ENCODE results near the gene PCP2.

PCP2 gene

DNA sequence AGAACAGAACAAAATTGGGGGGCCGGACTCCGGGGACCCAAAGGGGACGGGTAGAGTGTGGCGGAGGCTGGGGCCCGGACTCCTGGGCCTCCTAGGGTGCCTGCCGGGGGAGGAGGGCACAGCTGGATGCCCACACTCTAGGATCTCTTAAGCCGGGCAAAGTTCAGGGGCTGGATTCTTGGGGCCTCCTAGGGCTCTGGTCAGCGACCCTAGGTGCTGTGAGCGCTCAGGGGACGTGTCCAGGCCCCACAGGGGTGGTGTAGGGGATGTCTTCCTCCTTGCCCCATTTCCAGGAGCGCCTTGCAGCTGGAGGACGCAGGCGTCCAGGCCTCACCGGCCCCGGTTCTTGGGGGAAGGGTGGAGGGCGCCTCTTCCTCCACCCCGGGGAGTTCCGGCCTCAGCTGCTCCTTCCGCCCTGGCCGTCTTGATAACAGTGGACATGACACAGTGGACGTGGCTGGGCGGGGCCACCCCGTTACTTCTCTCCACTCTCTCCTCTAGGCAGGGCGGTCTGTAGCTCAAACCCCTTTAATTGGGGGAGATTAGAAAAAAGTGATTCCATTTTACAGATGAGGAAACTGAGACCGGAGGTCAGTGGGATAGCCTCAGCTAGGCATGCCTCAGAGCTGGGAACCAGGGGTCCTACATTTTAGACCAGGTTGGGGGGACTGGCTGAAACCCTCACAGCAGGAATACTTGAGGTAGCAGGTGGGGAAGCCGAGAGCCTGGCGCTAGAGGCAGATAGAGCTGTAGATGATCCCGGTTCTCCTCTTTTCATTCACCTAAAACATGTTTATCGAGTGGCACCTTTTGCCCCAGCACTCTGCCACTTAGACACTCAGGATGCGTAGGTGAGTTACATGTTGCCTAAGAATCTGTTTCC is 4.1 kb upstream of the PCP2 start:
- H3K4me3 ChIP-seq (ENCODE audit: low read length): peak overlapping the region; percentile 8; the same call in 1 of the 2 replicates
- TF ChIP-seq, protein P1, sequence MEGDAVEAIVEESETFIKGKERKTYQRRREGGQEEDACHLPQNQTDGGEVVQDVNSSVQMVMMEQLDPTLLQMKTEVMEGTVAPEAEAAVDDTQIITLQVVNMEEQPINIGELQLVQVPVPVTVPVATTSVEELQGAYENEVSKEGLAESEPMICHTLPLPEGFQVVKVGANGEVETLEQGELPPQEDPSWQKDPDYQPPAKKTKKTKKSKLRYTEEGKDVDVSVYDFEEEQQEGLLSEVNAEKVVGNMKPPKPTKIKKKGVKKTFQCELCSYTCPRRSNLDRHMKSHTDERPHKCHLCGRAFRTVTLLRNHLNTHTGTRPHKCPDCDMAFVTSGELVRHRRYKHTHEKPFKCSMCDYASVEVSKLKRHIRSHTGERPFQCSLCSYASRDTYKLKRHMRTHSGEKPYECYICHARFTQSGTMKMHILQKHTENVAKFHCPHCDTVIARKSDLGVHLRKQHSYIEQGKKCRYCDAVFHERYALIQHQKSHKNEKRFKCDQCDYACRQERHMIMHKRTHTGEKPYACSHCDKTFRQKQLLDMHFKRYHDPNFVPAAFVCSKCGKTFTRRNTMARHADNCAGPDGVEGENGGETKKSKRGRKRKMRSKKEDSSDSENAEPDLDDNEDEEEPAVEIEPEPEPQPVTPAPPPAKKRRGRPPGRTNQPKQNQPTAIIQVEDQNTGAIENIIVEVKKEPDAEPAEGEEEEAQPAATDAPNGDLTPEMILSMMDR (conservative IDR thresholded peaks at IDR 0.05; ENCODE audit: low read length): no peak
- no peak for DNase-seq (ENCODE audit: low read depth)

DNA sequence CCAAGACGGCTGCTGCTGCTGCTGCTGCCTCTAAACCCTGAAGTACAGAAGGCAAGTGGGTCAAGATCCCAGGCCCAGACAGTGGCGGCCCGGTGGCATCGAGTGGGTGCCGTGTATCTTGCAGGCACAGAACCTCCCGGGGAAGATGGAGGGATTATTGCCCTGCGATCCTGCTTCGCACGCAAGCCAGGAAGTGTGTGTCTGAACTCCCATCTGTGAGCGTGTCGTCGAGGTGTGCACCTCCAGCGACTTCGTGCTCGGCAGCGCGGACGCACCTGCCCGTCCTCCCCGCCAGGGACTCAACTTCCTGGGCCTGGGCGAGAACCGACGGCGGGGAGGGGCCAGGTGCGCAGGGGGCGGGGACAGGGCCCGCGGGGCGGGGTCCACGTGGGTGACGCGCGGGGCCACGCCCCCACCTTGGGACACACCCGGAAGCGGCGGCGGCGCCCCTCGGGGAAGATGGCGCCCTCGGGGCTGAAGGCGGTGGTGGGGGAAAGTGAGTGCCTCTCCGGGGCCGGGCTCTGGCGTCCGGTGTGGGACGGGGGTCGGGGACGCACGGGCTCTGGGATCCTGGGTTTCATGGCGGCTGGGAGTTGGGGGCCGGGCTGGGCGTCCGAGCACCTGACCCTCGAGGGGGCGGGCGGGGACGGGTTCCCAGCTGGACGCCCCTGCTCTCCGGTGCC is 3.3 kb upstream of the PCP2 start, which contains the start of gene STXBP2:
TSS of gene STXBP2 (plus strand) at position 420 of the 683 bp plus-strand sequence. CDS start at position 460, 40 bp downstream.
- H3K4me3 ChIP-seq (ENCODE audit: low read length): peak within 1 kb of the TSS; percentile 16
- DNase-seq (ENCODE audit: low read depth): no peak
- TF ChIP-seq, protein P1 (conservative IDR thresholded peaks at IDR 0.05; ENCODE audit: low read length): no peak

DNA sequence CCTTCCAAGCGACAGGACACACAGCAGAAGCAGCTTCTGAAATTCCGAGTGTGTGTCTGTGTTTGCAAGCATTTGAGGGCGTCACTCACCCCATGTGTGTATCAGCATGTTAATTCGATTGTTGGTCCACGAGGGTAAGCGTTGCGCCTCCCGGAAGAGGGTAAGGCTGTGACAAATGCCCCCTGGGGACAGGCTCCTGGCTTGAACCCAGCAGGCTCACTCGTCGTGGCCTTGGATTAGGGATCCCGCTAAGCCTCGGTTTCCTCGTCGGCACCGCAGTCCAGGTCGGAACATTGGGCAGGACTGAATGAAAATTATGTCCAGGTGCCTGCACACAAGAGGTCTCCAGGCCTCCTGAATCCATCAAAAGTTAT is 2.8 kb upstream of the PCP2 start:
- TF ChIP-seq, protein P1 (conservative IDR thresholded peaks at IDR 0.05; ENCODE audit: low read length): no peak
- no peak for DNase-seq (ENCODE audit: low read depth)
- H3K4me3 ChIP-seq (ENCODE audit: low read length): no peak overlapping the region

DNA sequence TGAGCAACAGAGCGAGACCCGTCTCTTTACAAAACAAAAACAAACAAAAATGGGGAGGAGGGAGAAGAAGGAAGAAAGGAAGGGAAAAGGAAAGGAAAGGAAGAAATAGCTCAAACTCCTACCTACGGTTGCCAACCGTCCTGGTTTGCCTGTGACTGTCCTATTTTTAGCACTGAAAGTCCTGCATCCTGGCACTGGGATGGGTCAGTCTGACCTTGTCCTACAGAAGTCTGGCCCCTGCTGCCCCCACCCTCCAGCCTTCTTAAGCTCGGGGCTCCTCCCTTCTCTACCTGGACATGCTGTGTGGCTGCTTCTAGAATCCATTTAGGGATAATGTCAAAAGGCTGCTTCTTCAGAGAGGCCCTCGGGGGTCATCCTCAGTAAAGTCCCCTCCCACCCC is 2.2 kb upstream of the PCP2 start:
- no peak for DNase-seq (ENCODE audit: low read depth)
- no peak overlapping the region for H3K4me3 ChIP-seq (ENCODE audit: low read length)
- TF ChIP-seq, protein P1 (conservative IDR thresholded peaks at IDR 0.05; ENCODE audit: low read length): no peak

DNA sequence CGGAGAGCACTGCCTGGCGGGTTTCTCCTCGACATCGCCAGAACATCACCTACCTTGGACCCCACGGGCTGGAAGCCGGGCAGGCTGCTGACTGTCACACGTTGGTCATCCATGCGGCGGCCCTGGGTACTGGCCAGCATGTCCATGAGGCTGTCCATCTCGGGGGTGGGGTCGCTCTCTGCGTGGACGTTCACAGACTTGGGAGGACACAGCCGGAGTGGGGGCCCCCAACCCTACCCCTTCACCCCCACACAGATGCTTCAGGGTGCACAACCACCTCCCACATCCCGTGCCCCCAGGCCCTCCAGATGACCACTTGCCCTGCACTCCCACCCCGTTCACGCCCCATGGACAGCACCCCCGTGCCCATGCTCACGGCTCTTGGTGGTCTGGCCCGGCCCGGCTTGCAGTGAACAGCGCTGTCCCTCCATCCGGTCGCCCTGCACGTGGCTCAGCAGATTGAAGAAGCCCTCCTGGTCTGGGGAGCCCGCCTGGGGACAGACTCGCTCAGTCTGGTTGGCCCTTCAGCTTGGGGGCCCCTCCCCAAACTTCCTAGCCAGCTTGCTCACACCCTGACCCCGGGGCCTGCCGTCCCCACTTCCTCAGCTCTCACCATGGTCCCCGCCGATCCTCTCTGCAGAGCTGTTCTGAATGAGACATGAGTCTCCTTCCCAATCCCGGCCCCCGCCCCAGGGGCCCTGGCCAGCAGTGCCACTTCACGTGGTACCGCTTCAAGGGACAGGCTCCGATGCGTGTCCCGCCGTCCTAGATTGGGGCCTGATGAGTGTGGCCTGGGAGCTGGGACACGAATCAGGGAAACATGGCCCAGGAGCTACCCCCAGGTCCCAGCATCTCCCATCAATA is 947 bp downstream of the PCP2 start:
- DNase-seq (ENCODE audit: low read depth): no peak
- no peak overlapping the region for H3K4me3 ChIP-seq (ENCODE audit: low read length)
- TF ChIP-seq, protein P1 (conservative IDR thresholded peaks at IDR 0.05; ENCODE audit: low read length): no peak

DNA sequence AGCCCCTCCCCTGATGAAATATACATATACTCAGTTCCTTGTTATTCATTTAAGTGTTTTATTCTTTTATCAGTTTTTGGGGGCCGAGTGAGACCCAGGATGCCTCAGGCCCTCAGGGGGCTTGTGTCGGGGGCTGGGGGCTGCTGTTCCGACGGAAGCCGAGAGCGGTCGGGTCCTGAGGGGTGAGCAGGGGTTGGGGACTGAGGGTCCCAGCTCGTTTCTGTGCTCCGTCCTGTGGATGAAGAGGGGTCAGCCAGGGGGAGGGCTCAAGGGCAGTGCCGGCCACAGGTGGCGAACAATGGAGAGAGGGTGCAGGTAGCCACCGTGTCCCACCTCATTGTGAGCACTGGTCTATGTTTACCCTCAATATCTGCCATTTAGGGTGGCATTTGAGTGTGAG is 1.9 kb downstream of the PCP2 start:
- TF ChIP-seq, protein P1 (conservative IDR thresholded peaks at IDR 0.05; ENCODE audit: low read length): no peak
- no peak for DNase-seq (ENCODE audit: low read depth)
- H3K4me3 ChIP-seq (ENCODE audit: low read length): no peak overlapping the region

Measured in AG10803 (cell line).